GM19324 (cell line): ENCODE data around the gene SH3RF3.

Experiments used
- ATAC-seq: cut with Tn5 transposase; IDR thresholded peaks from one replicate; pipeline ENCODE4 v1.9.1; 2021; ENCODE audit warnings: mild to moderate bottlenecking, moderate library complexity; ENCODE audit not compliant: unreplicated experiment, low FRiP score

The SH3RF3 gene

DNA sequence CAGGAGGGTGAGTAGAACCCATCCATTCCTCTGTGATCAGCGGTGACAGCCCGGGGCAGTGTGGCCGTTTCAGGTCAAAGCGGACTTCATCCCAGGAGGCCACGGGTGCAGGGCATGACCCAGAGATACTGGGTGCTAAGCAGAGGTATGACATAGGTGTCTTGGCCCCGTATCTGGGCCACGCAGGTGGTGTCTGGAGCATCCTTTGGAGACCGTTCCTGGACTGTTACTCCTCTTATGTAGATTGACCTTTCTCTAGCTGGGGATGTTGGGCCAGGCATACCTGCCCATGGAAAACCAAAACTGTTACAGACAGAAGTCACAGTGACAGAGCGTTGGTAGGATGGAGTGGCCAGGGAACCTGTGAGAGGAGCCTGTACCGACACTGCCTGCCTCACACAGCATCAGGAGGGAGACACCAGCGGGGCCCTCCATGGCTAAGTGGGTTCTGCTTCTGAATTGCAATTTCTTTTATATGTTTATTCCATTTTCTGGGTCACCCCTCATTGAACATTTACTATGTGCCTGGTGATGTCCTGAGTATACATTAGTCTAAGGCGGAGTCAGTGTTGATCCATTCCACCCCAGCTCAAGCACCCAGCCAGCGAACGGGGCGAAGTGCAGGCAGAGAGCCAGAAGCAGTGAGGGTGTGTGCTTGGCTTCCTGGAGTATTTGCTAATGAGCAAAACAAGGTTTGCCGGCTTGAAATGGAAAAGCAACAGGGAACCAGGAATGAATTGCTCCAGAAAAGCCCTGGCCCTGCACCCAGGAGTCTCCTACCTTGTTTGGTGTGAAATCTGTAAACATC lies 141.7 kb downstream of the SH3RF3 start:
- no peak for ATAC-seq

DNA sequence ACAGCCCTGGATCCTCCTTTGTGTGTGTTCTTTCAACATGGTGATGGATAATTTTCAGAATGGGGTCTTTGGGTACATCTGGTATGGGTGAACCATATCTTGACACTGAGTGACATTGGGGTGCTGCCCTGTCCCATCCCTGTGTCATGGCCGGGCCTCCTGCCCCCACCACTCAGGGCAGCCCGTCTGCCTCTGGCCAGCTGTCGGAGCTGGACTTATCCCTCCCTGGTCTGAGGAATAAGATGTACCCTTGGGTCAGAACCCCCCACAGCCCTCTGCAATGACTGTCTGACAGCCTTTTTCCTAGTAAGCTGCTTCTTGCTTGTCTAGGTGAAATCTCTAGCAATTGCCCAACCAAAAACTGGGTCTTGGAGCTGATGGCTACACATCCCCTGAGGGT lies 142.9 kb downstream of the SH3RF3 start:
- ATAC-seq: no peak

DNA sequence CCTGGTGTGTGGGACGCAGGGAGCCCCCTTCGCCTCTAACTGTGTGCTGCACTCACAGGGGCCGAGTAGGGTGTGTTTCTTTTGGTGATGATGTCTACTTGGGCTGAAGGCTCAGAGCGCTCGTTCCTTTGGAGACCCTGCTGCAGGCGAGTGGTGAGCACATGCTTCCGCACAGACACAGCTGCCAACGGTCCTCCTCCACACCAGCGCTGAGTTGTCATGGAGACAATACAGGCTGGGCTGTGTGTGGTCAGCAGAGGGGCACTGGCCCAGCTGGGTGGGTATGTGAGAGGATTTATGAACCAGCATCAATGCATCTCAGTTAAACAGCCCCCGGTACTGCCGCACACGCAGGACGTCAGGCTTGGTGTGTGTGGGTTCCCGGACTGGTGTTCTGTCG lies 143.5 kb downstream of the SH3RF3 start:
- no peak for ATAC-seq

DNA sequence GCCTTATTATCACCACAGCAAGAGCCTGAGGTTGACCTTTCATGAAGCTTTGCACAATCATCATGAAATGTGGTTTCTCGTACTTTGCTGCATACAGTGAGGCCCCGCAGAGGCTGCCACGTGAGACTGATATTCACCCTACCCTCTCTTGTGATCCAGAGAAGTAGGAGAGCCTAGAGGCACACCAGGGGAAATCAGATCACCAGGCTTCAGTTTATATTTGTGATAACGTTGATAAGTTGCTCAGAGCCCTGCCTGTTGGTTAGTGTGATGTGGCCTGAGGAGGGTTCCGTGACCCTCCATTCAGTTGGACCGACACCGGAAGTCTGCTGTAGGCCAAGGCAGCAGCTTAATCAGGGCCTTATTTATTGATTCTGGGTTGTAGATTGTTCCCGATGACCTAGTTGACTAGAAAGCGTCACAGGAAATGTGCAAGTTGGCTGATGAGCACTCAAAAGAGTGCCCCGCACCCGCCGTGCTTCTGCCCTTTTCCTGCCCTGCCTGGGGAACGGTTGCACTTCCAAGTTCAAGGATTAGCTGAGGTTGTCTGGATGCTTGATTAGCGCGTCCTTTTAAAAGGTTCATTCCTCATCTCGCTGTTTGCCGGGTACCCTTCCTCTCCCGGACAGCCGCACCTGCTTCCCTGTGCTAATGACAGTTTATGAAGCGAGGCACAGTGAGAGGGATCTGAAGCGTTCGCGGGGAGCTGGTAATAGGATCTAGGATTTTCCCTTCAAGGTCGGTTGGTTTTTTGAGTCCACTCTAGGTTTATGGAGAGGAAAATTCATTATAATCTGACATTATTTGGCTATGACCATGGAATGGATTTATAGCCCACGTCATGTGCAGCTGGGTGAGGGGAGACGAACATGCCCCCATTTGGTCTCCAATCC lies 146.4 kb downstream of the SH3RF3 start:
- ATAC-seq: no peak

DNA sequence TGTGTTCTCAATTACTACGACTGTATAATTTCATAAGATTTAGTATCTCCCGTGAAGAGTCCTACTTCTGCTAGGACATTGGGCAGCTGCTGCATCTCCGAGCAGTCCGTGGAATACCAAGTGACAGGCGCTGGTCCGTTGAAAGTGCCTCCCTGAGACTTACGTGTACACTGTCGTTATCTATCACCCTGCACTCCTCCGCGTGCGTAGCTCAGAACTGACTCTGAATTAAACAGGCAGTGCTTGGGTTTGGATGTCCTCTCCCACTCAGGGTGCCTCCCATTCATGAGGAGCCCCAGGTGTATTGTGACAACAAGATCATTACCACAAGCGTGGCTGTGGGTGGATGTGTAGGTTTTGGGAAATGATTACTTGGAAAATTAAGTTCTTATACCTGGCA lies 148.4 kb downstream of the SH3RF3 start:
- no peak for ATAC-seq

DNA sequence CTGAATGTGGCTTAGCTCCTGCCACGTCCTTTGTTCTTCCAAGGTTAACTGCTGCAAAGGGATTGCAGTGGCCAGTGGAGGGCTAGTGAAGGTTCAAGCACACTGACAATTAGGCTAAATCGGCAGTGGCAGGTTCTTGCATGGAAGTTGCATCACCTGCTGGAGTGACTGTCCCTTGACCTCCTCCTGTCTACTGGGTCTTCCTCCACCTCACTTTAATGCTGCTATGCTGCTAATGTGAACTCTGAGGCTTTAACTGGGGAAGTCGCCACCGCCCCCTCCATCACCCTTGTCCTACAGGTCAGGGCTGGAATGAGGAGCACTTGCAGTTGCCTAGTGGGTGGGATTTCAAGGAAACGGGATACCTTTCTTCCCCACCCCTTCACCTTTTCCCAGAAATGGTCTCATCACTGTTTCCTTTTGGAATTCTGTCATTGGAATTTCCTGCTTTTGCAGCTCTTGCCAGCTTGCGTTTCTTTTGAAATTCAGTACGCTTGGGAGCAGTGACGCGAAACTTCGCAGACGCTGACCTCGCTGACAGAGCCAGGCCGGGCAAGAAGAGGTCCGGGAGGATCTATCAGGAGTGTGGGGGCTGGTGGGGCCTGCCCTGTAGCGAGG lies 150.3 kb downstream of the SH3RF3 start:
- ATAC-seq: no peak

DNA sequence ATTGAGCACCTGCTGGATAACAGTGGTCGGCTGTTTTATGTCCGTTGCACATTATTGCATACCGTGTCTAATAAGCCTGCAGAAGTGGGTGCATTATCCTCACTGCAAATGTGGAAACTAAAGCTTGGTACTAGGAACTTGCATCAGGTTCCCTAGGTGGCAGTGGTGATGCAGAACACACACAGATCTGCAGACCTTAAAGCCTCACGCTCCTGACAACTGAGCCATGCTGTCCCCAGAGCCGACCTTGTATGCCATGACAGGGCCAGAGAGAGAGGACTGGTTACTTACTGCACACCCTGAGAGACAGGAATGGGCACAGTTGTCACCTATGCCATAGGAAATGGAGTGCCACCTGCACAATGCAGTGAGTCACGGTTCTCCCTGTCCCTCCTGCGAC lies 151.8 kb downstream of the SH3RF3 start:
- no peak for ATAC-seq

DNA sequence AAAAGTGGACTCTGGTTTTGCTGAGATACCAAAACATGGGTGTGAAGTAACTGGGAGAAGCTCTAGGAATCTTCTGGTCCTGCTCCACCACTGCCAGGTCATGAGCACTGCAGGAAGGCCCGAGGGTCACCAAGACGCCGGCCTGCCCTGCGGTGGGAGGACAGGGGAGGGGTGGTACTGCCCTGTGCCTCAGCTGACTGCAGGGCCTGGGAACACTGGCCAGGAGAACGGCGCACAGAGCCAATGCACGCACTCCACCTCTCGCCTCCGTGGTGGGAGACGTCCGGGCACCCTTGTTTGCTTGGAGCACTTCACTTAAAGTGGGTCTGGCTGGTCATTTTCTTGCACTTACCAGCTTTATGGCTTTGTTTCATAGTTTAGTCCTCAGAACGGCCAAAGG lies 153.4 kb downstream of the SH3RF3 start:
- ATAC-seq: no peak

DNA sequence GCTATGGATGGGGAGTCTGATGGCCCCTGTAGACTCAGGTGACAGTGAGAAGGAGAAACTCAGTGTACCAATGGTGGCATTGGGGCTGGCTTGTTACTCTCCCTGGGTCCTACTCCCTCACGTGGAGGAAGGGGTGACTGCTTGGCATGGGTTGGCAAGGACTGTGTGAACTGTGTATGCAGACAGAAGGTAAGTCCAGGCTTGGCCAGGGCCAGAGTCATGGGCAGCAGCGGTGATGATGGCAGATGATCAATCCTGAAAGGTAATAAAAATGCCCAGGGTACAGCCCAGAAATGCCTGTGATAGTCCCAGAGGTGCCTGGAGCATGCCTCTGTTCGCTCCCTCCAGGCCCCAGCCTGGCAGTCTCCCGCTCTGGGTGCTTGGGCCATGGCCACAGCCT lies 153.9 kb downstream of the SH3RF3 start:
- ATAC-seq: no peak

DNA sequence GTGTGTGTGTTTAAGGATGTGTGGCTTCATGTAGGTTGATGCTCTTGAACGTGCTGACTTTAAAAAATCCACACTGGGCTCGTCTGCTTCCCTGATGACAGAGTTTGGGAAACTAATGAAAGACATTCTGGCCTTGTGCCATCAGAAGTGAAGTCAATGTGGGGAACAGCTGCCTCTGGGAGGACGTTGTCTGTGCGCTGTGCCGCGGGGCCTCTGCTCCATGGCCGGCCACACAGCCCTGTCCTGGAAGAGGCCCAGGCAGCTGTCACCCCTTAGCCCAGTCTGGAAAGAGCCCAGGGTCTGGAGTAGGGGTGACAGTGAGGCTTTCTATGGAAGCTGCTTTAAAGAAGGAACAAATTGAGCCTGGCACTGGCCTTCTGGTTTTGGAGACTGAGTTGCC lies 155.8 kb downstream of the SH3RF3 start:
- ATAC-seq: no peak

DNA sequence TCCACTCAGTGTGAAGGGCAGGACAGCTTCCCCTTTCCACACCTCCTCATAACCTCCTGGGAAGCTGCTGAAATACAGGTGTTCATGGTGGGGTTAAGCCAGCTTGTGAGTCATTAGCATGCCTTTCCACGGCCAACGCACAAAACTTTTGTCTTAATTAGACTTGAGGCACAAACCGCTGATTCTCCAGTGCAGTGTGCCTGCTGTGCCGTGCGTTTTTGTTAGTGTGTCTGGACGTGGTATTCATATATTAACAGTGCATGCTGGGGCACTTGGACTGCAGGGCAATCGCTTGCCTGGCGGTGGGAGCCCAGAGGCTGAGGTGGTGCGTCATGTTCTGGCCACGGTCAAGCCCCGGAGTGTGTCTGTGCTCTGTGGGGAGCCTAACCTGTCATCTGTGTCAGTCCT lies 156.2 kb downstream of the SH3RF3 start:
- no peak for ATAC-seq

DNA sequence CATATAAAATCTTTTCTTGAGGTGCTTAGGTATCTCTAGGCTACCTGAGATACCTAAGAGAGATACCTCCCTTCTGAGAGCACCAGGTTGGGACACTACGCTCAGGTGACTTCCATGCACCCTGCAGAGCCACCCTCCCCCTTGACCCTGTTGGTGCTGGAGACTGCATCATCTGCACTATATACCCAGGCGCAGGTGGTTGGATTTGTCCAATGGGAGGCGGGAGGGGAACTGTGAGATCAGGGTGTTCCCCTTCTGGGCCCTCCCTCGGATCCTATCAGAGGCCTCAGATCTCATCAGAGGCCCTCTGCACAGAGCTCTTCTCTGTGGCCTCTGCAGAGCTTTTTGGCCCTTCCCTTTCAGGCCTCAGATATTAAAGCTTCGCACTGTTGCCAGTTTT lies 158.4 kb downstream of the SH3RF3 start:
- no peak for ATAC-seq

DNA sequence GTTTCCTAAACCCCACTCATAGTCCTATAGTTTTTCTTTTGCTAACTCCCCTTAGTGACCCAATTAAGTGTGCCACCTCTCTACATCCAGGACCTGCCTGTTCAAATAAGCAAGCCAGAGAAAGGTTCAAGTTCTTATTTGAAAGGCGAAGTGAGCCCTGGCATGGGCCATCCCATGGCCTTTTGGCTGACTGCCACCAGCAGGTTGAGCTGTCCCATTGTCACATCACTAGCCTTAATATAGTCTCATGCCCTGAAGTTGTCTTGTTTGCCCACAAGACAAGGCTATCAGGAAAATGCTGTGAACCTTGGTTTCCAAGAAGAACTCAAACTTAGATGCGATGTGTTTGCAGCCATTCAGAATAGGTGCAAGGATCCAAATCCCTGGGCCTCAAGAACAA lies 158.8 kb downstream of the SH3RF3 start:
- no peak for ATAC-seq

DNA sequence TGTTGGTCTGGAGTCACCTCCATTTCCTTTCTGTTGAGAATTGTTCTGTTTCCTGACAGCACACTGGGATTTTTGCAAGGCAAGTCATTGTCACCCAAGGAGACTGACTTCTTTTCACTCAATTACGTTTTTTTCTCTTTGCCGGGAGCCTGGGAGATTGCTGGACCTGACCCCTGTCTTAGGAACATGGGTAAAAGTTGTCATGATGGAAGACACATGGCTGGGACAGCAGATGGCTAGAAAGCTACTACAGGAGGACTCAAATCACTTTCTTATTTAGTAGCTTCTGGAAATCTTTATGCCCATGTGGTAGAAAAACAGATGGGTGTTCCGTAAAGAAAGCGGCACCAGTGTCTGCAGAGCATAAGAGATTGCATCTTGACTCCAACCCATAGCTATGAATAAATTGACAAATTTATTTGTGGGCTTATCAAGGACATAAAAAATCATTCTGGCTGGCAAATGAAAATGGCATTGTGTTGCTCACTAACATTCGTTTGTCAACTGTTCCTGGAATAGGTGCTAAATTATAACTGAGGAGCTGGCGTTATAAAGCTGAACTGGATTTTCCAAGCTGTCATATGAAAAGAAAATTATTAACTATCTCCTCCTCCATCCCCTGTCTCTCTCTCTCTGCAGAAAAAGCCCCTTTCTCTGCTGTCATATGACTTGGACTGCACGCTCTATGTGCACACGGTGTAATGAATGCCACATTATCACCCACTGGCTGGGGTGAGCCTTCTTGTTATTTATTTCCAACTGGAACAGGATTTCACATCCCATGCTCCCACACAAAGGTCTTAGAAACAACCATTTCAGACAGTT lies 159.8 kb downstream of the SH3RF3 start:
- no peak for ATAC-seq

DNA sequence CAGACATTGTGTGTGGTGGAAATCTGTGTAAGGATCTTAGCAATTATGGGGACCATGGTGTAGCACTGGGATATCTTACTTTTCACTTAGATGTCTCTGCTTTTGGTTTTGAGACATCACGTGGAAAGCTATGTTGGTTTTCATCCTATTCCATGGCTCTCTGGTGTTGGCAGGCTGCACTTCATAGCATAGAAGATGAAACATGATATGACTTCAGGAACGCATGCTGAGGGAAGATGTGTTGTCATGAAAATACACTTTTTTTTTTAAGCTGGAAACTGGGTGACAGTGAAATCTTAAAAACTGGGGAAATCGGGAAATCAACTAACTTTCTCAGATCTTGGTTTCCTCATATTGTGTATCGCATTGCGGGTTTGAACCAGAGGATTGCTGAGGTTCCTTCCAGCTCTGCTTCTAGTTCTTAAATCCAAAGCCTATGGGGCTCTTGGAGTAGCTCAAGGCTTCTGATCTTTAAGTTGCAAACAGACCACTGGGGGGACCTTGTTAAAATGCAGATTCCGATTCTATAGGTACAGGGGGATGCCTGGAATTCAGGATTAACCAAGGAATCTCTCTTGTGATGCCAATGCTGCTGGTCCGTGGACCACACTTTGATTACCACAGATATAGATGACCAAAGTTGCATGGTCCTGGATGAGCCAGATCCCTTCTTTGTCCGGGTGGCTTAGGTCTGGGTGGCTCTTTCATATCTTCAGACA lies 160.7 kb downstream of the SH3RF3 start:
- ATAC-seq: no peak

DNA sequence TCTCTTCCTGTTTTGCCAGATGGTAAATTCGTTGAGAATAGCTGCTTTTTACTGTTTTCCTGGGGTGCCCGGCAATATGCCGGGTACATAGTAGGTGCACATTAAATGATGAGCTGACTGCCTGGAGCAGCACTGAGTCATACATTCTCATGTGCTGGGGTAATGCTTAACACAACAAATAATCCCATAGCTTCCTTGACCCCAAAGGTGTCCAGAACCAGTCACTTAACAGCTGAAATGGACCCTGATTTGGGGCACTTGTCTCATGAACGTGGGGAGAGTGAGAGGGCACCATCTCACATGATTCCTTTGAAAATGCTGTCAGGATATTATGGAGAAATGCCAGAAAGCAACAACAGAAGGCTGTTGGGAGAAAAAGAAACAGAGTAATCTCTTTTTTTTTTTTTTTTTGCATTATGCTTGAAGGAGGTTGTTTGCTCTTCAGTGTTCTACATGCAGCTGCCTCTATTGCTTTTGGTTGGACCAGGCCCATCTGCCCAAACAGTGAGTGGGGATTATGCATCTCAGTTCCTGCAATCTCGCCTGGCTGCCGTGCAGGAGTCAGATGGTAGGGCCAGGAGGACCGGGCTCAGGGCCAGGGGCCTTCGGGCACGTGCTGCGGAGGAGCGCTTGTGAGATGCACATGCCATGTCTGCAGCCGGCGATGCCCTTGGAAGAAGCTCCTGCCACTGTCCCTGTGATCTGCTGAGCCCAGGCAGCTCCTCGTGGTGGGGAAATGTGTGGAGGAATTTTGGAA lies 162.1 kb downstream of the SH3RF3 start:
- no peak for ATAC-seq

DNA sequence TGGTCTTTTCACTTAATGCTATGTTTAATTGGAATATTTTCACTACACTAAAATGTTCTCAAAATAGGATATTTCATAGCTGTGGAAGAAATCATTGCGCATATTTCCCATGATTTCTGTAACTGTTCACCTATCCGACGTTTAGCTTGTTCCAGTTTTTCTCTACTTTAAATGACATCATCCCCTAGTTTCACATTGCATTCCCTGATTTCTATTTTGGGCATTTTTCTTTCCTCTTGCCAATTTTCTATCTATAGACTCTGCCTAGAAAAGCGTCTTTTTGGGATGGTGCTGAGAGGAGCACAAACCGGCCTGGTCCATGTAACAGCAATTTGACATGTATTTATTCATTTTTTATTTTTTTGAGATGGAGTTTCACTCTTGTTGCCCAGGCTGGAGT lies 163.4 kb downstream of the SH3RF3 start:
- ATAC-seq: no peak

DNA sequence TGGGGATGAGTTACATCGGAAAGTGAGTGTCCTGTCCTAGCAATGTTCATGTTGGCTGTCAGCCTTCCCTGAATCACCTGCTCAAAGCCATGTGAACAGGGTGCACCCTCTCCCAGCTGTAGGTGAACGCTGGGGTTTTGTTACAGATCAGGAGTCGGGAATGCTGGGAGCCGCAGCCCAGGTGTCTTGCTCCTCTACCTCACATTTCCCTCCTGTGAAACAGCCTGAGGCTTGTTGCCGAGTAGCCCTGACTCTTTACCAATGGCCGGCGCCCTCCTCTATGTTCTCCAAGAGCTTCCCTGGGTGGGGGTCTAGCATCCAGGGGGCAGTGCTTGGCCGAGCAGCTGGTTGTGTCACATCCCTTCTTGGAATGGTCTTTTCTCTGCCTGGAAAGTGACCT lies 164.7 kb downstream of the SH3RF3 start:
- no peak for ATAC-seq

DNA sequence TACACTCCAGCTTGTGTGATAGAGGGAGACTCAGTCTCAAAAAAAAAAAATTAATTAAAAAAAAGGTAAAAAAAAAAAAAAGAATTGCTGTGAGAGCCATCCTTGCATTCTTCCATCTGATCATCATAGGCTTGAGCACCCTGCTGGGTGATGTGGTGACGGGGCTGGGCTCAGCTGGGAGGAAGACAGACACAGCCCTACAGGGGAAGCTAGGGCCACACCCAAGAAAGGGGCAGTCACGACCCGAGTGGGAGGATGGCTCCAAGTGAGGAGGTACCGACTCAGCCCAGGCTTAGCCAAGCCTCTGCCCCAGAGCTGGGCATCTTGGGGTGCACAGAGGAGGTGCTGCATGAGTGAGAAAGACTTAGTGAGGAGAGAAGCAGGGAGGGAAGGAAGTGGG lies 165.5 kb downstream of the SH3RF3 start:
- no peak for ATAC-seq
